Stimulated activated naive CD4-positive, alpha-beta T cell (primary cell): ENCODE data around the gene PTPN6.

ENCODE experiments used
- DNase-seq, 6 experiments: peaks; one replicate each; lab custom pipeline; 2025; lab: John Stamatoyannopoulos, UW

Gene PTPN6

GRCh38 chr12:6923003-6923732, 28.0 kb upstream of the PTPN6 start:
- no peak for DNase-seq

- DNase-seq = no peak
Measured at GRCh38 chr12:6923851-6924250, 27.3 kb upstream of the PTPN6 start.

GRCh38 chr12:6925239-6925539, 26.0 kb upstream of the PTPN6 start:
- no peak for DNase-seq

DNA sequence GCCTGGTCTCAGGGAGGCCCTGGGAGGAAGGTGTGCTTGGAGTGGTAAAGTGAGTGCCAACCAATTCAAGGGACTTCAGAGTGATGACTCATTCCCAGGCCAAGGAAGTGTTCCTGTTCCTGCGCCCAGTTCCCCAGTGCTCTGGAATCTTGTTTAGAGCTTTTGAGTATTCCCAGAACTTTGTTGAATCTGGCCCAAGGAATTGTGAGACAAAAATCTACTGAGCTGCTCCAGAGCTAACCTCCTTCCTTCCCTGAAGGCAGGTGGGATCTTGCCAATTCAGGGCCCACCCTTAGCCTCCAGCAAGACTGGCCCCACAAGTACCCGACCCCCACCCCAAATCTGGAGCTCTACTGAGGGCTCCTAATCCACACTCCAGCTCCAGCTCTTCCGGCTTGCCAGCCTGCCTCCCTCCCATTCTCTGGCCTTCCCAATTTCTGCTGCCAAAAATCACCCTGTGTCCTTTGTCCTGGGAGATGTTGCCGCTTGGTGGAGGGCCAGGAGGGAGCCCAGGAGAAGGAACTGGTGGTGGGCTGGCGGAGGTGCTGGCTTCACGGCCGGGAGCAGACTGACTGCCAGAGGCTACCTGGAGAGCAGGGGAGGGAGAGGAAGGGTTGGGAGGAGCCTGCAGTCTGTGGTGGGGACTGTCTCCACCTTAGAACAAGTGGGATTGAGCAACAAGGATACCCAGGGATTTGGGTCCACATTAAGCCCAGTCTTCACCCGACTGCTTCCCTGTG, 25.4 kb upstream of the PTPN6 start:
- DNase-seq = no peak

GRCh38 chr12:6927379-6928021, 23.7 kb upstream of the PTPN6 start, which contains the start of gene ATN1:
Gene ATN1, plus strand, starts transcription at chr12:6927959. Its CDS starts 6,043 bp downstream, at chr12:6934002.
- peak in 4 of 6 experiments; percentile 42 to 46 (median 42) for DNase-seq

DNA sequence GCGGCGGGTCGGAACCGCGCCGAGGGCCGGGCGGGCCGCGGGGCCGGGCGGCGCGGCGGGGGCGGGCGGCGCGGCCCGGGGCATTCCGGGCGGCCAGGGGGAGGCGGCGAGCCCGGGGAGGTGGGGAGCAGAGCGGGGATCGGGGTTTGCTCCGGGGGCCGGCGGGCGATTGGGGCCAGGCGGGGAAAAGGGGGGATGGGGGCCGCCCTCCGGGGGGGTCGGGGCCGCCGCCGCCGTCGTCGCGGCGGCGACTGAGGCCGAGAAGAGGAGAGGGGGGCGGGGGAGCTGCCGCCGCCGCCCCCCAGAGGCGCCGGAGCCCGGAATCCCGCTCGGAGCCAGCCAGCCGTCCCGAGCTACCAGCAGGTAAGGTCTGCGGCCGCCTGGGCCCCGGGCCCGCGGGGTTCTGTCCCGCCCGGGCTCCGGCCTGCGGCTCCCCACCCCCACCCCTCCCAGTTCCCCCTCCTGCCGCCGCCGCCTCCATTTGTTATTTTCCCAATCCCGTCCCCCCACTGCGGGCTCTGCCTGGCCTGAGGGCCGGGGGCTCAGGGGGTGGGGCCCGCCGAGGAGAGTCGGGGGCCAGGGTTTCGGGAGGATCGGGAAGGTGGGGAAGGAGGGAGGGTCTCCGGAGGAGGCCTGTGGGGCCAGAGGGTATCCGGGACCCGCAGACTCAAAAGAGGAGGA, 23.0 kb upstream of the PTPN6 start:
- DNase-seq = peak in 1 of 6 experiments; percentile 12

GRCh38 chr12:6928703-6929407, 22.3 kb upstream of the PTPN6 start:
- peak in 1 of 6 experiments; percentile 10 for DNase-seq

- DNase-seq = no peak
Measured at GRCh38 chr12:6929466-6930452, 21.4 kb upstream of the PTPN6 start.

DNA sequence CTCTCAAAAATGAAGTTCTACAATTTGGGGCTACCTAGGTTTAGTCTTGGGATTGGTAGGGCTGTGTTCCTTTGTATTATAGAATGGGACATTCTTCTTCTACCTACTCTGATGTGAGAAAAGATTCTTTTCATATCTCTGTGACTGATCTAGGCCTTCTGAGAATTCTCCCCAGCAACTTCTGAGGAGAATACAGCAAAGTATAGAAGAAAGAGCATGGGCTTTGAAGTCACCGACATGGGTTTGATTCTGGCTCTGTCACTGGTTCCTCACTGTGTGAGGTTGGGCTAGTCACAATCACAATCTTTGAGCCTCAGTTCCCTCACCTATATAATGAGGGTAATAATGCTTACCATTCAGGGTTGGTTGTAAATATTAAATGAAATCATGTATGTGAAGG, 18.4 kb upstream of the PTPN6 start:
- peak in 3 of 6 experiments; percentile 23 to 42 (median 40) for DNase-seq

DNA sequence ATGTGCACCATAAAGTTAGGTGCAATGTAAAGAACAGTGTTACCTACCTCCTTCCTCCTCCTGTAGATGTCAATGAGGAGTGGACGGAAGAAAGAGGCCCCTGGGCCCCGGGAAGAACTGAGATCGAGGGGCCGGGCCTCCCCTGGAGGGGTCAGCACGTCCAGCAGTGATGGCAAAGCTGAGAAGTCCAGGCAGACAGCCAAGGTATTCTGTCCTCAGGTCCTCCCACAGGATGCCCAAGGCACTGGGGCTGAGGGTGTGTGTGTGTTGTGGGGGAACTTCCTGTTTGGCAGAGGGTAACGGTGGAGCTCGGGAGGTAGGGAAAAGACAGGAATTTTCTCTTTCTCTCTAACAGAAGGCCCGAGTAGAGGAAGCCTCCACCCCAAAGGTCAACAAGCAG, 17.0 kb upstream of the PTPN6 start:
- no peak for DNase-seq

- no peak for DNase-seq
Measured at GRCh38 chr12:6935371-6936193, 15.6 kb upstream of the PTPN6 start.

- no peak for DNase-seq
Measured at GRCh38 chr12:6936194-6936635, 14.9 kb upstream of the PTPN6 start.

GRCh38 chr12:6936636-6937480, 14.3 kb upstream of the PTPN6 start:
- peak; percentile 36 to 76 (median 60) for DNase-seq

DNA sequence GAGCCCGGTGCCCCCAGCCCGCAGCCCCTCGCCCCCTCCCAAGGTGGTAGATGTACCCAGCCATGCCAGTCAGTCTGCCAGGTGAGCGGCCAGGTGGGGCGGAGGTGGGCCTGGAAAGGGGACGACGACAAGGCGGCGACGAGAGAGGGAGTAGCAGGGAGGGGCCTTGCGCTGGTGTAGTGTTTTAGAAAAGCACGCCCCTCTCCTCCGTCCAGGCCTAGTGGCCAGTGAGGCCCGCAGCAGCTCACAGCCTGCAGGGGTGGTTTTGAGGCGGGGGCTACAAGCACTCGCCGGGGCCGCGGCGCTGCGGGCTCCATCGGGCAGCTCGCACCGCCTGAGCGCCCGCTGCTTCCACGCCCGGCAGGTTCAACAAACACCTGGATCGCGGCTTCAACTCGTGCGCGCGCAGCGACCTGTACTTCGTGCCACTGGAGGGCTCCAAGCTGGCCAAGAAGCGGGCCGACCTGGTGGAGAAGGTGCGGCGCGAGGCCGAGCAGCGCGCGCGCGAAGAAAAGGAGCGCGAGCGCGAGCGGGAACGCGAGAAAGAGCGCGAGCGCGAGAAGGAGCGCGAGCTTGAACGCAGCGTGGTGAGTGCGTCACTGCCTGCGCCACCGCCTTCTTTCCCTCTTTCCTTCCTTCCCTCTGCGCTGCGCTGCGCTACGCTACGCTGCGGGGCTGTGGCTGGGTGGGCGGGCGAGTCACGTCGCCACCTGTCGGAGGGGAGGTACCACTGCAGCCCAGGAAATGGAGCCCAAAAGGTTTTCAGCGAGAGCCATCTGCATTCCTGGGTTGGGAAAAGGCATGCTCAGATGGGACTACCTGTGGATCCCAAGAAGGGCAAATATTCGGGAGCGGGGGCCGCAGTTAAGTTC, 13.4 kb upstream of the PTPN6 start:
- DNase-seq = peak; percentile 80 to 93 (median 92)

- DNase-seq = no peak
Measured at GRCh38 chr12:6938353-6939190, 12.6 kb upstream of the PTPN6 start.

DNA sequence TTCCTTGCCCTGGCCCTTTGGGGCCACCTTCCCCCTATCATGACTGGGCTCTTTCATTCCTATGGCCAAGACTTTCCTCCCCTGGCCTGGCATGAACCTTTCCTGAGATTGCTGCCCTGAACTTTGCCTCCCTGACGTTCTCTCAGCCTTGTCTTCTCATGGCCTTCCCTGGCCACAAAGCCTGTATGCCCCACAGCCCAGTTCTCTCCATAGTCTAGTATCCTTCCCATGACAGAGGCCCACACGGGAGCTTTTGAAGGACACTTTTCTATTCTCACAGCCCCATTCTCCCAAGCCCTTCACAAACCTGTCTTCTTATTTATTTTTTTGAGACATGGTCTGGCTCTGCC, 12.0 kb upstream of the PTPN6 start:
- DNase-seq = no peak

DNA sequence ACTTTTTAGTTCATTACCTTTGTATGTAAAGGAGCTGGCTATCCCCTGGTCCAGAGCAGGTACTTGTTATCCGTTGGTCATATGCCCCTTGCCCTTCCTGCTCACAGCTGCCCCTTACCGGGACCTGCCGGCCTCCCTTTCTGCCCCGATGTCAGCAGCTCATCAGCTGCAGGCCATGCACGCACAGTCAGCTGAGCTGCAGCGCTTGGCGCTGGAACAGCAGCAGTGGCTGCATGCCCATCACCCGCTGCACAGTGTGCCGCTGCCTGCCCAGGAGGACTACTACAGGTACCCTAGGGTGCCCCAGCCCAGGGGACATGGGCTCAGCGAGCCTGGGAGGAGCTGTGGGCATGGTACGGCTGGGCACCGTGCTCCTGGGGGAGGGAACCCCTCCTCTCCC, 9.9 kb upstream of the PTPN6 start:
- no peak for DNase-seq
